DOHH2 (cell line): ENCODE data around the gene ELAVL1.

Source experiments
- CTCF ChIP-seq: fragments of 200-600 bp; sonication (generic); IDR thresholded peaks from one replicate; pipeline ENCODE4 v1.5.1; 2014; ENCODE audit warnings: antibody characterized with exemption, mild to moderate bottlenecking, low read depth, low read length; ENCODE audit not compliant: poor library complexity, severe bottlenecking
- EZH2phosphoT487 ChIP-seq: fragments of 200-600 bp; sonication (generic); IDR thresholded peaks from 2 replicates; pipeline ENCODE4 v1.6.1; 2017; ENCODE audit warnings: borderline replicate concordance, mild to moderate bottlenecking, antibody characterized with exemption, low read length, moderate library complexity, mixed read lengths

GRCh38 chr19:7926727-7927604 is 78.5 kb downstream of the ELAVL1 start:
- TF ChIP-seq CTCF (no peak), EZH2phosphoT487 (no peak)
